Right lung (tissue), 10 donors: ENCODE measurements around the gene LRATD1. TPM values are rescaled to one million over a fixed set of nuclear protein-coding genes. Genes with fewer than 3 reads are reported as not detected.
"Not testable (repeated sequence)": the region's sequence is repeated elsewhere in the genome, so short reads cannot be mapped to it uniquely, and the experiment has no call there.

Source experiments
- DNase-seq, 2 donors: peaks; one replicate each; pipeline ENCODE4 v3.0.0-alpha.2; 2013
- long read RNA-seq, 8 donors: transcript quantifications; one replicate each; lab custom pipeline, GENCODE V29; 2026
- polyA plus RNA-seq, 5 donors: library from polyadenylated mRNA; unstranded; fragments of 120-200 nt; gene quantifications; one replicate each; pipeline versions ENCODE4 v1.2.1 to v1.2.3, GENCODE V29; 2013; ENCODE audit warnings: inconsistent platforms in 1 of 5, low replicate concordance in 1 of 5; ENCODE audit not compliant: insufficient read length in 5 of 5, insufficient read depth in 1 of 5

Gene LRATD1, protein sequence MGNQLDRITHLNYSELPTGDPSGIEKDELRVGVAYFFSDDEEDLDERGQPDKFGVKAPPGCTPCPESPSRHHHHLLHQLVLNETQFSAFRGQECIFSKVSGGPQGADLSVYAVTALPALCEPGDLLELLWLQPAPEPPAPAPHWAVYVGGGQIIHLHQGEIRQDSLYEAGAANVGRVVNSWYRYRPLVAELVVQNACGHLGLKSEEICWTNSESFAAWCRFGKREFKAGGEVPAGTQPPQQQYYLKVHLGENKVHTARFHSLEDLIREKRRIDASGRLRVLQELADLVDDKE
- 10 to 100 TPM; 12.0 to 17.3 (median 16.0) TPM for polyA plus RNA-seq
- long read RNA-seq, donor 1, full-length matches to known transcripts = 6 of 6 reads
- long read RNA-seq, donor 1, partial matches to known transcripts = 0 of 6 reads
- long read RNA-seq, donor 1, other reads (novel, unspliced or antisense) = 0 of 6 reads
- long read RNA-seq, donor 2, full-length matches to known transcripts = 2 of 2 reads
- long read RNA-seq, donor 2, partial matches to known transcripts = 0 of 2 reads
- long read RNA-seq, donor 2, other reads (novel, unspliced or antisense) = 0 of 2 reads
- long read RNA-seq, donor 3, full-length matches to known transcripts = 1 of 1 reads
- long read RNA-seq, donor 3, partial matches to known transcripts = 0 of 1 reads
- long read RNA-seq, donor 3, other reads (novel, unspliced or antisense) = 0 of 1 reads
- long read RNA-seq, donor 4, full-length matches to known transcripts = 4 of 4 reads
- long read RNA-seq, donor 4, partial matches to known transcripts = 0 of 4 reads
- long read RNA-seq, donor 4, other reads (novel, unspliced or antisense) = 0 of 4 reads
- long read RNA-seq, donor 5, full-length matches to known transcripts = 3 of 3 reads
- long read RNA-seq, donor 5, partial matches to known transcripts = 0 of 3 reads
- long read RNA-seq, donor 5, other reads (novel, unspliced or antisense) = 0 of 3 reads
- long read RNA-seq, donor 6, full-length matches to known transcripts = 4 of 4 reads
- long read RNA-seq, donor 6, partial matches to known transcripts = 0 of 4 reads
- long read RNA-seq, donor 6, other reads (novel, unspliced or antisense) = 0 of 4 reads
- long read RNA-seq, donor 7, full-length matches to known transcripts = 1 of 1 reads
- long read RNA-seq, donor 7, partial matches to known transcripts = 0 of 1 reads
- long read RNA-seq, donor 7, other reads (novel, unspliced or antisense) = 0 of 1 reads
- long read RNA-seq, donor 8, full-length matches to known transcripts = 3 of 3 reads
- long read RNA-seq, donor 8, partial matches to known transcripts = 0 of 3 reads
- long read RNA-seq, donor 8, other reads (novel, unspliced or antisense) = 0 of 3 reads

DNA sequence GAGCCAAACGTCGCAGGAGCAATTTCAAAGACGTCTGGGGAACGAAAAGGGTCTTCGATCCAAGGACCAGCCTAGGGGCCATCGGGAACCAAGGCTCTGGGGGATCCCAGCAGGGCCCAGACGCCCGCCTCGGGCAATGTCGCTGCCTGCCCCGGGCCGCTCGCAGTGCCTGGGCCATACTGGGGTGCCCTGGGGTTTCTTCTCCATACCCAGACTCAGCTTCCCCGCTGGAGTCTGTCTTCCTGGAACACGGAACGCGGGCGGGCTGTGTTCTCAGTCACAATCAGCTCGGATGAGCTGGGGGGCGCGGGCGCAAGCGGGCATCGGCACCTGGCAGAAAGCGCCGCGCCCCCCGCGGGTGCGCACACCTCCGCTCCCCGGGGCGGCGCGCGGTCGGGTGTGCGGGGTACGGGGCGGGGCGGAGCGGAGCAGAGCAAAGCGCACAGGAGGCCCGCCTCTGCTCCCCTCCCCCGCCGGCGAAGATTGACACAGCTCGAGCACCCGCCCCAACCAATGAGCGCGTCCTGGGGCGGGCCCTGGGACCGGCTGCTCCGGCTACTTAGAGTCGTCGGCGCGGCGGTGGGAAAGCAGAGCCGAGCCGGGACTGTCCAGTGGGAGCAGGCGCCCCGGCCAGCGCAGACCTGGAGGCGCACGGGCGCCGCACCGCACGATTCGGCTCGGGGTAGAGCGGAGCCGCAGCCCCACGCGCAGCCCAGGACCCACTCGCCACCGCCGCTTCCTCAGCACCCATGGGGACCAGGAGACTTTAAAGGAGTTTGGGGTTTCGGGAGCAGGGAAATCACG is at the start of gene LRATD1:
LRATD1 (plus strand) TSS at position 585 of the 804 bp plus-strand sequence. CDS start 1,263 bp downstream, outside the sequence.
- peak; percentile 83 to 84 for DNase-seq

- no peak for DNase-seq
These were observed 49.5 kb upstream of the LRATD1 start for GRCh38 chr2:14583059-14583458.

DNA sequence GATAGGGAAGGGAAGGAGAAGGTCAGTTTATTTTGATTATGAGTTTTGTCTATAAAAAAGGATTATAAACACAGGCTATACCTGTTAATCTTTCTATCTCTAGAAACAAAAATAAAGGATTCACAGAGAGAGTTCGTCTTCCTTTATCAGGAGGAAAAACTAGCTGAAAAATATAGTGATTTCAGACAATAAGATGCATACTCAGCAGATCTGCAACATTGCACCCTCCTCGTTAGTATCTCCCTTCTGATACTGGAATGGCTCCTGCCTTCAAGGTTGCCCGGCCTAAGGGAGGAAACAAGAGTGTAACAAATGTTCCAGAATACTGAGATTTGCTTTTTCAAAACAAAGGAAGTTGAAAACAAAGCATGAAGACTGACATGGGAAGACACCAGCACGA is 48.7 kb upstream of the LRATD1 start:
- no peak for DNase-seq

DNA sequence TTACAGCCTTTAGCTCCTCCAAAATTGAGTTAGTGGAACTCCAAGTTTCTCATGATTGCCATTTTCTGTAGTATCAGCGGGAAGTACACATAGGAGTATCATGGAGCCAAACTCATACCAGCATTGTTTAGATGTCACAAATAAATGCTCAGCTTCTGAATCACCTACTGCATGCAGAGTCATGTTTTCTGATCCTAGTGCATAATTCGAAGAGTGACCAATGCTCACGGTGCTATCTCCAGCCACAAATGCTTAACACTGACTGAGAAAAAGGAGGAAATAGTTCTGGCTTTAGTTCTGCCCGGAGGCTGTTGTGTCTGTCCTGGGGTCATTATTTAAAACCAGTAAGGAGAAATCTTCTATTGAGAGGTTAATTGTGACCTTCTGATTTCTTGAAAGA is 45.4 kb upstream of the LRATD1 start:
- no peak for DNase-seq

DNA sequence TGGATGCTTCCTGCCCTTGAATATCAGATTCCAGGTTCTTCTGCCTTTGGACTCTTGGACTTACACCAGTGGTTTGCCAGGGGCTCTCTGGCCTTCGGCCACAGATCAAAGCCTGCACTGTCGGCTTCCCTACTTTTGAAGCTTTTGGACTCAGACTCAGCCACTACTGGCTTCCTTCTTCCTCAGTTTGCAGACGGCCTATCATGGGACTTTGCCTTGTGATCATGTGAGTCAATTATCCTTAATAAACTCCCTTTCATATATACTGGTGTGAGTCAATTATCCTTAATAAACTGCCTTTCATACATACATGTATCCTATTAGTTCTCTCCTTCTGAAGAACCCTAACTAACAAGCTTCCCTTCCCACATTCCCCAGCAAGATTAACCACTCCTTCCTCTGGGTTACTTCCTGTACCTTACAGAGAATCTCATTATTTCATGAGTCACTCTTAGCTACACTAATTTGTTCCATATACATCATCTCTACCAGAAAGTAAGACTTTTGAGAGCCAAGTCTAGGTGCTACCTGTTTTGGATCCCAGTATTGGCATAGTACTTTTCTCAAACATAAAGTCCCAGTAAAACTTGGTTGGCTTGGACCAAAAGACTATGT is 31.3 kb upstream of the LRATD1 start:
- no peak for DNase-seq

DNA sequence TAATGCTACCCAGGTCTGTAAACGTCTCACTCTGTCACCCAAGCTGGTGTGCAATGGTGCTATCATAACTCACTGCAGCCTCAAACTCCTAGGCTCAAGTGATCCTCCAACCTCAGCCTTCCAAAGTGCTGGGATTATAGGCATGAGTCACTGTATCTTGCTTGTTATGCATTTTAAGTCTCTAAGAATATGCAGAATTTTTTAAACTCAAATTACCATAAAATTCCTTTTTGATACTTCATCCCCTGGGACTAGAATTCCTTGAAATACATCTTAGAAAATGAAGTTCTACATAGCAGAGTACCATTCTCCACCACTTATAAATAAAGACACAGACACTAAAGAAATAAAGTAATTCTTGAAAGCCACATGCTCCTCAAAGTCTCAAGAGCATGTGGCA is 30.2 kb upstream of the LRATD1 start:
- no peak for DNase-seq

DNA sequence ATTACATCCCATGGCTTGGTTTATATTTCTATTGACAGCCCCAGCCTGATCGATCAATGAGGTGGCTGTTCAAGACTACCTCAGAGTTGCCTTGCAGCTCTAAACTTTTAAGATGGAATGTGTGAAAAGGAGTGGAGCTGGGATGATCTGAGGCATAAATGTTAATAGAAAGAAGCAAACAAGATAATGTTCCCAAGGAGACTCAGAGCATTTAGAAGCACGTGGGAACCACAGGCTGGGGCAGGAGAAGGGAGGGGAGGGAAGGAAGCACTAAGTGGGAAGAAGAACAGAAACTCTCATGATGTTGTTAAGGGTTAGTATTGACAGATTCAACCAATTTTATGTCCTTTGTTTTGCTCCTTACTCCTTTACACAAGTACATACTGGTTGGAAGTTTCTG is 28.8 kb upstream of the LRATD1 start:
- no peak for DNase-seq

- DNase-seq = no peak
These were observed 24.3 kb upstream of the LRATD1 start for GRCh38 chr2:14608245-14608644.

- no peak for DNase-seq
These were observed 18.5 kb upstream of the LRATD1 start for GRCh38 chr2:14614017-14614416.

GRCh38 chr2:14615121-14615520 is 17.4 kb upstream of the LRATD1 start:
- DNase-seq = no peak

DNA sequence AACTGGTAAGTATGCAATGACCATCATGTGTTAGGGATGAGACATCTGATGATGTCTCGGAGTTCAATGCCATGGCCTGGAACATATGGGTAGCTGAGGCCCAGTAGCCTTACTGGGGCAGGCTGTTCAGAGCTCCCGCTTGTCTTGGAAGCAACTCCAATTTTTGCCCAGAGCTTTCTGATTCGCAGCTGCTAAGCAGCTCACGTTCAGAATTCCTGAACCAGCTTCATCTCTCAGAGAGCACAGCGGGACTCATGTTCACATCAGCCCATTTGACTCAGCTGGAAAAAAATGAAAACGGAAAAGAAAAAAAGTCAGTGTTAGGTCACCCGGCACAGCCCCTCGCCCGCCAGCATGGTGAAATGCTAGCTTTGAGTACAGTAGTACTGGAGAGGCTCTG is 16.8 kb upstream of the LRATD1 start:
- no peak for DNase-seq

DNA sequence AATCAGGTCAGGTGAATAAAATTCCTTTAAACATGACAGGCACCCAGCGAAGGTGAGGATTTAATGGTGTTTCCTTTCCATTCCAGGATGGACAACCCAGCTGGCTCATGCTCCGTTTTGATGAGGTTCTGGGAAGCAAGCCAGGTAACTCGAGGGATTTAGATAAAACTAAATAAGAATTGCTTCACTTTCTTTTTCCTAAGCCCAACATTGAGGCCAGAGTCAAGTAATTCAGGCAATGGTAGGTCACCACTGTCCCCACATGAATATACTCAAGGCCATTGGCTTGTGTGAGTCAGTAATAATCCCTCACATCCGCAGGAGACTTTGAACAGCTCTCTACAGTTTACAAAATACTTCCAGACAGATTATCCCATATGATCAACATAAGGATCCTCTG is 16.2 kb upstream of the LRATD1 start:
- no peak for DNase-seq

- DNase-seq = no peak
These were observed 15.6 kb upstream of the LRATD1 start for GRCh38 chr2:14616950-14617349.

DNA sequence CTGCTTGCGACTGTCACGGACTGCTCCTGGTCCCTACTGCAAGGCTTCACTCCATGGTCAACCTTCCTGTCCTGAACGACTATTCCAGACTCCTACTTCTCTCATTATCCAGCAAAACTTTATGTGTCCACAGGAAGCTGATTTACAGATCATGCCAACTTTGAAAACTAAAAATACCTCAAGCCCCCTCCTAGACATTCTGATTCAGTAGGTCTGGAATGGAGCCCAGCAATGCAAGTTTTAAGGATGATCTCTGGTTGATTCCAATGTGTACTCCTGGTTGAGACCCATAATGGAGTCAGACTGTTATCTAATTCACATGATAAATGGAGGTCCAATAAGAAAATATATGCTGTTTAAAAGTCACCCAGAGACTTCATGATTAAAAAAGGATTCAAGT is 13.1 kb upstream of the LRATD1 start:
- no peak for DNase-seq

- DNase-seq = no peak
These were observed 11.4 kb upstream of the LRATD1 start for GRCh38 chr2:14621114-14621513.

- DNase-seq = no peak
These were observed 10.5 kb upstream of the LRATD1 start for GRCh38 chr2:14621906-14622549.

DNA sequence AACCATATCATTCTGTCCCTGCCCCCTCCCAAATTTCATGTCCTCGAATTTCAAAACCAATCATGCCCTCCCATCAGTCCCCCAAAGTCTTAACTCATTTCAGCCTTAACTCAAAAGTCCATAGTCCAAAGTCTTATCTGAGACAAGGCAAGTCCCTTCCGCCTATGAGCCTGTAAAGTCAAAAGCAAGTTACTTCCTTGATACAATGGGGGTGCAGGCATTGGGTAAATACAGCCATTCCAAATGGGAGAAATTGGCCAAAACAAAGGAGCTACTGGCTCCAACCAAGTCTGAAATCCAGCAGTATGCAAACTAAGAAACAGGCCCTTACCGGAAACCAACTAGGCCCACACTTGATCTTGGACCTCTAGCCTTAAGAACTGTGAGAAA is 10.0 kb upstream of the LRATD1 start:
- not testable (repeated sequence) for DNase-seq

DNA sequence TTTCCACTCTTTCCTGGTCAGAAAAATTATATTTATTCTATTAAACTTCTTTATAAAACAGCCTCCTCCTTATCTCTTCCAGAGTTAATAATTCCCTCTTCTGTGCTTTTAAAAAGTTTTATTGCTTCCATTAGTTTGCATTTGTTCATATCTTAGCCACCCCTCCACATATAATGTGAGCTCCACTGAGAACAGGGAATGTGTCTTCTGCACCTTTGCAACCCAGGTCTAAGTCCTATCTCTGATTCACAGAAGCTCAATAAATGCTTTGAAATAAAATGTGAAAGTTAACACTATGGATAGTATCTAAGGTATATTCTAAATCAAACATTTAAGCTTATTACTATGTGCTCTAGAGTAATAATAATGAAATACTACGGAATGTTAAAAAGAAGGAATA is 9.3 kb upstream of the LRATD1 start:
- no peak for DNase-seq

GRCh38 chr2:14626873-14627272 is 5.6 kb upstream of the LRATD1 start:
- no peak for DNase-seq

DNA sequence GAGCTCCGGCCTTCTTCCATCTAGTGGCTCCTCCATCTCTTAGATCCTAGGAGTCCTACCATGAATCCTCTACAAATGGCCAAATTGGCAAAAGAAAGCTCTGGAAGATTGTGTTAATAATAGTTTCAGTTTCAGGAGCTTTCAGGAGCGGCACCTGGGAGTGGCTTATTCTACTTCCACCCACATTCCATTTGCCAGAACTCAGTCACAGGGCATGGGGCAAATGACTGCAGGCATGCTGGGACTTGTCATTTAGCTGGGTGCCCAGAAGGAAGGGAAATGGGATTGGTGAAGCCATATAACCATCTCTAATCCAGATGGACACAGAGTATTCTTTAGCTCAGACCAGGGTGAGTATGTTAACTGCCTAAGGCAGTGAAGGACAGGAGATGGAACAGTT is 3.6 kb upstream of the LRATD1 start:
- no peak for DNase-seq
